Measurements from ENCODE around the gene CT47B1.

GRCh38 chrX:120825146-120825545 is 50.5 kb downstream of the CT47B1 start:
- TF ChIP-seq CTCF (IDR thresholded peaks at IDR 0.05), result no peak
- no peak for TF ChIP-seq POLR2A (IDR thresholded peaks at IDR 0.05)
